HEK293T (cell line): ENCODE results near the gene NT5C1B.

Experiments used
- ARNT ChIP-seq: fragments of 450-650 bp; IDR thresholded peaks from 2 replicates; pipeline ENCODE4 v1.6.1; 2017; ENCODE audit warnings: mild to moderate bottlenecking
- BHLHE40 ChIP-seq: fragments of 450-650 bp; IDR thresholded peaks from 2 replicates; pipeline ENCODE4 v1.6.1; 2016; ENCODE audit warnings: mild to moderate bottlenecking, moderate library complexity, borderline replicate concordance
- ELF4 ChIP-seq: fragments of 450-650 bp; IDR thresholded peaks from 2 replicates; pipeline ENCODE4 v1.6.1; 2017; ENCODE audit warnings: antibody characterized with exemption
- FOXK2 ChIP-seq: fragments of 450-650 bp; IDR thresholded peaks from 2 replicates; pipeline ENCODE4 v1.6.1; 2016; ENCODE audit warnings: mild to moderate bottlenecking
- FOXM1 ChIP-seq: fragments of 450-650 bp; IDR thresholded peaks from 2 replicates; pipeline ENCODE4 v1.6.1; 2017; ENCODE audit warnings: mild to moderate bottlenecking, borderline replicate concordance
- HDGF ChIP-seq: fragments of 450-650 bp; IDR thresholded peaks from 2 replicates; pipeline ENCODE4 v1.6.1; 2017; ENCODE audit warnings: antibody characterized with exemption, borderline replicate concordance
- L3MBTL2 ChIP-seq: fragments of 450-650 bp; conservative IDR thresholded peaks from 2 replicates; pipeline ENCODE4 v1.6.1; 2016; ENCODE audit warnings: mild to moderate bottlenecking
- NFRKB ChIP-seq: fragments of 450-650 bp; IDR thresholded peaks from 2 replicates; pipeline ENCODE4 v1.6.1; 2016; ENCODE audit warnings: mild to moderate bottlenecking, moderate library complexity
- SP1 ChIP-seq: fragments of 450-650 bp; IDR thresholded peaks from 2 replicates; pipeline ENCODE4 v1.6.1; 2017
- SUZ12 ChIP-seq: fragments of 450-650 bp; IDR thresholded peaks from 2 replicates; pipeline ENCODE4 v1.6.1; 2016; ENCODE audit warnings: mild to moderate bottlenecking
- TARDBP ChIP-seq: fragments of 450-650 bp; IDR thresholded peaks from 2 replicates; pipeline ENCODE4 v1.6.1; 2016
- ZNF384 ChIP-seq: fragments of 450-650 bp; IDR thresholded peaks from 2 replicates; pipeline ENCODE4 v1.6.1; 2016
- TF ChIP-seq, protein P1 (sequence below): fragments of 450-650 bp; IDR thresholded peaks from 2 replicates; pipeline ENCODE4 v1.6.1; 2016

- TF ChIP-seq TARDBP (no peak), SP1 (no peak), SUZ12 (no peak), FOXM1 (no peak), NFRKB (no peak), HDGF (no peak), L3MBTL2 (no peak), BHLHE40 (no peak), FOXK2 (no peak), ZNF384 (no peak), ARNT (no peak), ELF4 (no peak)
- TF ChIP-seq, protein P1, sequence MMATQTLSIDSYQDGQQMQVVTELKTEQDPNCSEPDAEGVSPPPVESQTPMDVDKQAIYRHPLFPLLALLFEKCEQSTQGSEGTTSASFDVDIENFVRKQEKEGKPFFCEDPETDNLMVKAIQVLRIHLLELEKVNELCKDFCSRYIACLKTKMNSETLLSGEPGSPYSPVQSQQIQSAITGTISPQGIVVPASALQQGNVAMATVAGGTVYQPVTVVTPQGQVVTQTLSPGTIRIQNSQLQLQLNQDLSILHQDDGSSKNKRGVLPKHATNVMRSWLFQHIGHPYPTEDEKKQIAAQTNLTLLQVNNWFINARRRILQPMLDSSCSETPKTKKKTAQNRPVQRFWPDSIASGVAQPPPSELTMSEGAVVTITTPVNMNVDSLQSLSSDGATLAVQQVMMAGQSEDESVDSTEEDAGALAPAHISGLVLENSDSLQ: no peak
These were observed 71.0 kb downstream of the NT5C1B start for GRCh38 chr2:18518116-18519111.
